PC-9 (cell line): ENCODE results near the gene ANK2. TPM values are rescaled to one million over a fixed set of nuclear protein-coding genes. Genes with fewer than 3 reads are reported as not detected.

Source experiments
- BruUV-seq: library from RNA; stranded (reverse); fragments of 400-500 nt; replicated peaks from 2 replicates; lab custom pipeline; 2021; lab: Mats Ljungman, UMichigan
- CTCF ChIA-PET: fragments of 300-600 bp; sonication (Branson Sonifier 250); formaldehyde crosslinking; loops from one replicate; lab custom pipeline; 2022; ENCODE audit warnings: antibody characterized with exemption; lab: Charles Lee
- POLR2A ChIA-PET: fragments of 300-600 bp; sonication (Branson Sonifier 250); formaldehyde crosslinking; loops from one replicate; lab custom pipeline; 2022; ENCODE audit warnings: antibody characterized with exemption; ENCODE audit not compliant: unreplicated experiment; lab: Charles Lee
- DNase-seq, 2 experiments: peaks; one replicate each; pipeline versions ENCODE4 v3.0.0 to v3.0.0-alpha.2; 2015 to 2022; ENCODE audit warnings: mixed read lengths in 1 of 2
- H2AFZ ChIP-seq: fragments of 200-600 bp; sonication (generic); 2 replicates; pipeline ENCODE4 v1.8.1; 2017; ENCODE audit warnings: antibody characterized with exemption
- H3F3A ChIP-seq: fragments of 200-600 bp; sonication (generic); 2 replicates; pipeline ENCODE4 v1.8.1; 2017; ENCODE audit warnings: antibody characterized with exemption, mild to moderate bottlenecking, low read depth; ENCODE audit not compliant: insufficient read depth
- H3K27ac ChIP-seq: fragments of 200-600 bp; sonication (generic); 2 replicates; pipeline ENCODE4 v1.6.1; 2016; ENCODE audit warnings: mixed run types
- H3K27me3 ChIP-seq: fragments of 200-600 bp; sonication (generic); 2 replicates; pipeline ENCODE4 v1.6.1; 2016; ENCODE audit warnings: low read depth, mixed run types; ENCODE audit not compliant: insufficient read depth
- H3K36me3 ChIP-seq: fragments of 200-600 bp; sonication (generic); 2 replicates; pipeline ENCODE4 v1.6.1; 2016; ENCODE audit warnings: low read depth, mixed run types
- H3K4me1 ChIP-seq: fragments of 200-600 bp; sonication (generic); replicated peaks from 2 replicates; pipeline ENCODE4 v1.6.1; 2016; ENCODE audit warnings: mixed run types; ENCODE audit not compliant: insufficient read depth
- H3K4me2 ChIP-seq: fragments of 200-600 bp; sonication (generic); 2 replicates; pipeline ENCODE4 v1.6.1; 2017; ENCODE audit warnings: mixed run types
- H3K4me3 ChIP-seq: fragments of 200-600 bp; sonication (generic); 2 replicates; pipeline ENCODE4 v1.6.1; 2016; ENCODE audit warnings: mixed run types
- H3K79me2 ChIP-seq: fragments of 200-600 bp; sonication (generic); 2 replicates; pipeline ENCODE4 v1.6.1; 2017; ENCODE audit warnings: low read depth, mixed run types
- H3K9me2 ChIP-seq: fragments of 200-600 bp; sonication (generic); 2 replicates; pipeline ENCODE4 v1.8.1; 2017; ENCODE audit warnings: mild to moderate bottlenecking; ENCODE audit not compliant: insufficient read depth
- H3K9me3 ChIP-seq: fragments of 200-600 bp; sonication (generic); 2 replicates; pipeline ENCODE4 v1.8.1; 2016; ENCODE audit warnings: low read depth; ENCODE audit not compliant: insufficient read depth
- H4K20me1 ChIP-seq: fragments of 200-600 bp; sonication (generic); 2 replicates; pipeline ENCODE4 v1.8.1; 2017; ENCODE audit not compliant: insufficient read depth
- CTCF ChIP-seq: fragments of 200-600 bp; sonication (generic); conservative IDR thresholded peaks from 2 replicates; pipeline ENCODE4 v1.6.1; 2017; ENCODE audit warnings: mixed run types, antibody characterized with exemption, mild to moderate bottlenecking, moderate library complexity
- EZH2 ChIP-seq: fragments of 200-600 bp; sonication (generic); IDR thresholded peaks from 2 replicates; pipeline ENCODE4 v1.8.0; 2017; ENCODE audit warnings: antibody characterized with exemption, low read depth
- intact Hi-C: fragments of 100-400 bp; cut with micrococcal nuclease; formaldehyde crosslinking; loops from one replicate; pipeline ENCODE4 v1.10.0; 2022; ENCODE audit not compliant: unreplicated experiment
- total RNA-seq: library from RNA; stranded (reverse); gene quantifications from 2 replicates; pipeline ENCODE4 v1.2.3, GENCODE V29; 2021

ANK2 gene
- total RNA-seq, 1 experiment from 2014 or later: 0.61 TPM

GRCh38 chr4:113394108-113394729, 344.8 kb downstream of the ANK2 start:
- no peaks in the 10 kb centered on the region for H3F3A ChIP-seq
- TF ChIP-seq EZH2 (no peak), CTCF (no peak)
- H3K27me3 ChIP-seq: no peaks in the 10 kb centered on the region
- H3K4me2 ChIP-seq: no peak overlapping the region
- H3K4me1 ChIP-seq: no peaks in the 10 kb centered on the region; the same call in 1 of the 2 replicates
- POLR2A ChIA-PET: interaction anchor here (0.5 to 0.8 kb wide), 2 partner anchors 116 to 586 kb away, joined by 9 to 16 read pairs; no protein-coding TSS in a partner anchor
- no peaks in the 10 kb centered on the region for H4K20me1 ChIP-seq
- no peak for DNase-seq
- no peaks in the 10 kb centered on the region for H3K9me3 ChIP-seq
- intact Hi-C loops: loop anchor here (1.0 to 10.0 kb wide), 7 partner anchors 119 to 984 kb away; no protein-coding TSS in a partner anchor
- no peak overlapping the region for H2AFZ ChIP-seq
- H3K79me2 ChIP-seq: no peaks in the 10 kb centered on the region
- CTCF ChIA-PET: interaction anchor here (0.7 to 1.0 kb wide), 2 partner anchors 114 to 984 kb away, joined by 3 read pairs; no protein-coding TSS in a partner anchor
- no peak overlapping the region for H3K27ac ChIP-seq
- no peak overlapping the region for H3K4me3 ChIP-seq
- H3K36me3 ChIP-seq: no peaks in the 10 kb centered on the region
- H3K9me2 ChIP-seq: no peaks in the 10 kb centered on the region
- BruUV-seq: no TSS peak

GRCh38 chr4:113394730-113395530, 345.5 kb downstream of the ANK2 start:
- no peak overlapping the region for H2AFZ ChIP-seq
- POLR2A ChIA-PET: interaction anchor here (0.5 to 0.8 kb wide), 2 partner anchors 117 to 585 kb away, joined by 9 to 16 read pairs; no protein-coding TSS in a partner anchor
- no peaks in the 10 kb centered on the region for H3K27me3 ChIP-seq
- H3K27ac ChIP-seq: no peak overlapping the region
- H3K36me3 ChIP-seq: no peaks in the 10 kb centered on the region
- peak overlapping the region; percentile 52; the same call in 1 of the 2 replicates for H3K4me2 ChIP-seq
- no peaks in the 10 kb centered on the region for H3F3A ChIP-seq
- no peaks in the 10 kb centered on the region for H3K9me2 ChIP-seq
- intact Hi-C loops: loop anchor here (1.0 to 10.0 kb wide), 7 partner anchors 120 to 983 kb away; no protein-coding TSS in a partner anchor
- H3K4me1 ChIP-seq: no peaks in the 10 kb centered on the region; the same call in 1 of the 2 replicates
- H3K4me3 ChIP-seq: no peak overlapping the region
- no peaks in the 10 kb centered on the region for H4K20me1 ChIP-seq
- TF ChIP-seq EZH2 (no peak), CTCF (peak; percentile 83)
- CTCF ChIA-PET: interaction anchor here (0.7 to 1.0 kb wide), 2 partner anchors 115 to 984 kb away, joined by 3 read pairs; no protein-coding TSS in a partner anchor
- H3K9me3 ChIP-seq: no peaks in the 10 kb centered on the region
- no peaks in the 10 kb centered on the region for H3K79me2 ChIP-seq
- peak; percentile 39 to 60 for DNase-seq
- no TSS peak for BruUV-seq

GRCh38 chr4:113397114-113397701, 347.8 kb downstream of the ANK2 start:
- Histone ChIP-seq H3F3A (no peaks in the 10 kb centered on the region), H3K4me1 (no peaks in the 10 kb centered on the region; the same call in 1 of the 2 replicates), H2AFZ (no peak overlapping the region), H3K9me3 (no peaks in the 10 kb centered on the region), H3K4me3 (no peak overlapping the region), H3K4me2 (no peak overlapping the region), H3K9me2 (no peaks in the 10 kb centered on the region), H4K20me1 (no peaks in the 10 kb centered on the region), H3K36me3 (no peaks in the 10 kb centered on the region), H3K27me3 (no peaks in the 10 kb centered on the region), H3K27ac (no peak overlapping the region), H3K79me2 (no peaks in the 10 kb centered on the region)
- intact Hi-C loops: loop anchor here (10.0 kb wide), 2 partner anchors 122 to 508 kb away; no protein-coding TSS in a partner anchor
- no TSS peak for BruUV-seq
- no peak for DNase-seq
- CTCF ChIA-PET: no interaction called here
- POLR2A ChIA-PET: no interaction called here
- no peak for TF ChIP-seq EZH2
- no peak for TF ChIP-seq CTCF
